HL-60/S4 treated with retinoic acid at 250 ng/mL for 4 days and 3 days (cell line): ENCODE measurements around the gene LRRTM3.

Experiments used
- in situ Hi-C: fragments of 300-500 bp; cut with MboI; formaldehyde crosslinking; loops from 2 replicates; pipeline ENCODE4 v1.7.0; 2022; ENCODE audit warnings: low sequenced_read_pairs

Gene LRRTM3

DNA sequence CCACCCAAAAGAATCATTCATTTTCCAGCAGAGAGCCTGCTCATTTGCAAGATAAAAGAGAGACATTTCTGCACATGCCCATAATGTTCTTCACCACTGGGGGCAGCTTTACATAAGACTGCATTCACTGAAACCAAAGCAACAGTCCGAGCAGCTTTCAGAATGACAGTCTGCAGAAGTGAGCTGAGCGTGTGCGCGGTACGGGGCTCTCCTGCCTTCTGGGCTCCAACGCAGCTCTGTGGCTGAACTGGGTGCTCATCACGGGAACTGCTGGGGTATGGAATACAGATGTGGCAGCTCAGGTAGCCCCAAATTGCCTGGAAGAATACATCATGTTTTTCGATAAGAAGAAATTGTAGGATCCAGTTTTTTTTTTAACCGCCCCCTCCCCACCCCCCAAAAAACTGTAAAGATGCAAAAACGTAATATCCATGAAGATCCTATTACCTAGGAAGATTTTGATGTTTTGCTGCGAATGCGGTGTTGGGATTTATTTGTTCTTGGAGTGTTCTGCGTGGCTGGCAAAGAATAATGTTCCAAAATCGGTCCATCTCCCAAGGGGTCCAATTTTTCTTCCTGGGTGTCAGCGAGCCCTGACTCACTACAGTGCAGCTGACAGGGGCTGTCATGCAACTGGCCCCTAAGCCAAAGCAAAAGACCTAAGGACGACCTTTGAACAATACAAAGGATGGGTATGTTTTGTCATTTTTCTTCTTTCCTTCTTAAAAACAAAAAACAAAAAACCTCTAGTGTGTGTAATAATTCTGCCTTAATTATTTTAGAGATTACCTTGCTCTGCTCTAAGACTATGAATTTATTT lies at the start of gene LRRTM3:
TSS of gene LRRTM3 (plus strand) at position 141 of the 820 bp plus-strand sequence.
- in situ Hi-C loops: no loop called here

DNA sequence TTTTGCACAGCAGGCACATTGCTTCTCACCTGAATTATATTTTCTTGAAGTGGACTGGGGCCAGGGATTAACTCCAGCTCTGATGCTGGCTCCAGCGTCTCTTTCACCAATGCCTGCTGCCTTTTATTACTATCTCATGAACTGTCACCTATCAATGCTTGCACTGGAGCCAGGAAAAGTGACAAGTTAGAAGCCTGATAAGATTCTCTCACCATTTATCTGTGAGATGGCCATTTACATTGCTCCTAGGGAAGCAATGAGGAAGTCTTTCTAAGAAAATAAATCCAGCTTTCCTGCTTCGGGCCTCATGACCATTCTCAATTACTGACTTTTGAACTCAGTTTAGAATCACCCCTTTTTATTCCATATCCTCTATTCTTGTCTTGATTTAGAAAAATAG lies 48.5 kb upstream of the LRRTM3 start:
- in situ Hi-C loops: no loop called here

DNA sequence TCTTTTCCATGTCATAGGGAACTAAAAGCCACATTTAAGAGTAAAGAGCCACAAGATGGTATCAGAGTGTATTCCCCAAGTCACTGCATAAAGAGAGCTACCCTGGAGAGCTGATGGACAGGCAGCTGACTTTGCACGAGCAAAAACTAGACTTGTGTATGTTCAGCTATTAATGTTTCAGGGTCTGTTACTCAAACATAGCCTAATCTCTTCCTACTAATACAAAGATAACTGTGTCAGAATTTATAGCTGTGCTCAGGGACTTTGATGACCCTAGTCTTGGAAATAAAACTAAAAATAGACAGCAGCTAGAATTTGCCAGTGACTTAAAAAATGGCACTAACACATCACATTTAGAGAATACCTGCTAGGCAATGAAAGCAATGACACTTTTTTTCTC lies 45.5 kb upstream of the LRRTM3 start:
- in situ Hi-C loops: no loop called here

DNA sequence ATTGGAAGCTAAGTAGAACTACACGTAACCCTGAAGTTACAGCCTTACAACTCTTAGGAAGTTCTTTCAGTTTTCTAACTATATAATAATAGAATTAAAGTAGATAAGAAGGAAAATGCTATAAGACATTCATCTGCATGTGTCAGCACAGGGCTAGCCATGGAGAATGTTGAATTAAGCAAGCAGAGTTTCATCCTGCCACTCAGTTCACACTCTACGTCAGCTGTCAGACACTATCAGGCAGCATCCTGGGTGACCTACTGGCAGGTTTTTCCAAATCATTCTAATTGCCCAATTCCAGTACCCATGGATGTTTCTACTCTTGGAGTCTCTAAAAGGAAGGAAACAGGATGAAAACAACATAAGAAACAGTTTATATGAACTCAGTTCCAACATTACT lies 45.0 kb upstream of the LRRTM3 start:
- in situ Hi-C loops: no loop called here

DNA sequence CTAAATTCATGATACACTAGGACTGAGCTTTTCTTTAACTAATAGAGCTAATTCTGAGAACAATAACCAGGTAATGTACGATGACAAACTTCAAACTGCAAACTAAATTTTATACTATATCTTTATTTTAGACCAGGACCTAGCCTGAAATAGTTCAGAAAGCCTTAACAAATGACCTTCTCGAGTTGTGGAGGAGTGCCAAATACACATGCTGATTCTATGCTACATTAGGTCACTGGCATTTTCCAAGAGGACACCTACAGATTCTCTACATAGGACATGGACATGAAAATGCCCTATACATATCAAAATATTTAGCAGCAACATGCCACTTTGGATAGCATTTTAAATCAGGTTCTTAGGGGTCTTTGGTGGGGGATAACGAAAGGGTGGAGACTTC lies 44.0 kb upstream of the LRRTM3 start:
- in situ Hi-C loops: no loop called here

DNA sequence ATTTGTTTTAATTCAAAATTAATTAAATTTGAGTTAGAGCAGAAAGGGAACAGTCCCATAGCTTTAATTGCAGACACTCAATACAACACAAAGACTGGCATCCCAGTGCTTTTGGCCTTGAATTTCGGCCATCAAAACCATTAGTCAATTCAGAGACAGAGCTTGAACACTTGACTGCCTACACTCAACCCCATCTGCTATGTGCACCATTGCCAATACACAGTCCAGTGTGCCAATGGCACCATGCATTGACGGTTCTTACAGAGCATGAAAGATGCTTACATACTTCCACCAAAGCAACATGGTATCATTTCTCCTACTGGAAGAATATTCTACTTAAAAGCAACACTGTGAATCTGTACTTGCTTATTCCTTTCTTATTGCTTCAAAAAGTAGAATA lies 43.6 kb upstream of the LRRTM3 start:
- in situ Hi-C loops: no loop called here

DNA sequence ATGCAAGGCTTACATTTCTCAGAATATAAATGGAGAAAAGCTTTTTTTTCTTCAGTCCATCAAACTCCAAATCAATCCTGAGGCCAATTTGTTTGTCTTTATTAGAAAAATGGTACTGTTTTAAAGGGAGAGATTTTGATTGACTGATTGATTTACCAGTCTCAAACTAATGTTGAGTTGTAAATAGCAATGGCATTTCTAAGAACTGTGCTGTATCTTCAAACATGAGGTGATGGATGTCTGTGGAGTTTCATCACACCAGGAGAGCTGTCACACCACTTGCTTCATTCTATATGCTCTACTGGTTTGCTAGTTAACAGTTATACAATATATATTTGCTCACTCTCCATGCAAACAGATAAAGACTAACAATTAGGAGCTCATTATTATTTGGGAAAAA lies 39.0 kb upstream of the LRRTM3 start:
- in situ Hi-C loops: no loop called here

DNA sequence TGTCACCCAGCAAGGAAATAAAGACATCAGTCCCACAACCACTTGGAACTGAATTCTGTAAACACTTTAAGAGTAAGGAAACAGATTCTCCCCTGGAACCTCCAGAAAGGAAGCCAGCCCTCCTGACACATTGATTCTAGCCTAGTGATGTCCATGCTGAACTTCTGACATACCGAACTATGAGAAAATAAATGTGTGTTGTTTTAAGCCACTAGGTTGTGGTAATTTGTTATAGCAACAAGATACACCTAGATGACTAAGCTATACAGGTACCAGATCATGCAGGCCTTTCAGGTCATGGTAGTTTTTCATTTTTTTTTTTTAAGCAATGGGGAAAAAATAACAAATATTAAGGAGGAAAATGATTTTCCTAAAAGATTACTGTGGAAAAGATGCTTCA lies 37.6 kb upstream of the LRRTM3 start:
- in situ Hi-C loops: no loop called here

DNA sequence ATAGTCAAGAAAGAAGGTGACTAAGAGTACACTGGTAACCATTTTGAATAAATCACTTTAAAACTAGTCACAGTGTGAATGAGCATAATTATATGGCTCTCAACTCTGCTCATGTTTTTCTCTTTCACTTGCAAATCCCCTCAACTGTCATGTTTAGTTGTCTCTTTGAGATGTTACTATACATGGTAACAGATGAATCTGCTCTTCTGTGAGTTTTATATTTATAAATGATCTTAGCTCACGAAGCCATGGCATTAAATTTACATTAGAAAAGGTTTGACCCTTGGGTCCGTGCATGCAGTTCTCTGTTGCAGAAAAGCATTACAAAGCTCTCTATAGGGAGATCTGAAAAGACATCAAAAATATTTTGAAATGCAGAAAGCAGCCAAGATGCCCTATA lies 33.0 kb upstream of the LRRTM3 start:
- in situ Hi-C loops: no loop called here

DNA sequence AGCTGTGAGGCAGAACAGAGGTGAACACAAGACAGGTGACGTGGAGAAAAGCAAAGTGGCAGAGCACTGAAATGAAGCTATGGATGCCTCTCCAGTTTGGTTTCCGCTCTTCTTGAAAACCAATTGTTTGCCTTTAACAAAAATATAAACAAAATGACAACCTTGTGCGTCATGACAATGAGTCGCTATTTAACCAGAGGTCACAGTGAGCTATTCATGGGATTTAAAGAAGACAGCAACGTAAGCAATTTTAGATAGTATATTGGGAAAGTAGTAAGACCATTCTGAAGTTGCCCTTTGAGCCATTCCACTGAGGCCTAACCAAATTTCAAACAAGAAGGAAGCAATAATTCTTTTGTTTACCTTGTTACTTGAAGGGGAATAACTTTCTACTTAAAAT lies 15.2 kb upstream of the LRRTM3 start:
- in situ Hi-C loops: no loop called here

DNA sequence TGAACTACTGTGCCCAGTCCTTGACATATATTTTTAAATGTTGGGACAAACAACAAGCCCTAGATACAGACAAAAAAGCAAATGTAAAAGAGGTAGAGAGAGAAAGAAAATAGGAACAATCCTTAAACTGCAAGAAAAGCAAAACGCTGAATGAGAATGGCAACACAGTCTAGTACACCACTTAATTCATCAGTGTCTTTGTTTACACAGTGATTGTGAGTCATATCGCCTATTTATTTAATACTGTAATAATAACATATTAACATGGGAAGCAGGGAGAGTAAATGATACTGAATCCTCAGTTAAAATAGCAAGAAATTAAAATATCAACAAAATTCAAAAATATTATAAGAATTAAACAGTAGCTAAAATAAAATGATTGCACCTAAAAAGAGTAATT lies 9.8 kb upstream of the LRRTM3 start:
- in situ Hi-C loops: no loop called here

DNA sequence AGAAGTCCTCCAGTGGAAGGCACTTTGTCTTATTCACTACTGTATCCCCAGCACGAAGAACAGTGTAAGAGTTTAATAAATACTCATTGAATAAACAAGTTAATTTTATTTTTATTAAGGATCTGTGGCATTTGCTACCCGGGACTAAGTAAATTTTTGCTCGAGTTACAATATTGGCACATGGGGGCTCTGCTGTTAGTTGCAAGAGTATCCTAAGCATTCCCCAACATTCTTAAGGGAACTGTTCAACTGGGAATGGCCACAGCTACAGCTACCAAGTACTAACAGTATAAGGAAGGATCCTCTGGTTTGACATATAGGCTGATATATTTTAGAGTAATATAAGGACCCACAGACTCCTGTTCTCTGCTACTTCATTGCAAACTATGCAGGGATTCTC lies 8.7 kb upstream of the LRRTM3 start:
- in situ Hi-C loops: no loop called here

DNA sequence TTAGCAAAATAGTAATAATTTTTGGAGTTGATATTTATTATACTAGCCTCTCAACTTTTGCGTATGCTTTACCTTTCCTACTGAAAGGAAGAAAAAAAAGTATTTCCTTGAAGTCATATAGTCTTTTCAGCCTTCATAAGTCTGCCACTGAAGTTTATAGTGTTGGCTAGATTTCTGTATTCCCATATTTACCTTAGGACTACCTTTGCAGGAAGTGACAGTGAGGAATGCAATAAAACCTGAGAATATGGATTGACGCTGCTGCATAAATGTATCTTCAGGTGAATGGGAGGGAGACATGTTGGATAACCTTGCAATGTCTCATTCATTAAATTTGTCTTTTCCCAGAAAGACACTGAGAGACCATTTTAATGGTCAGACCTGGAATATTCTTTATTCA lies 6.6 kb upstream of the LRRTM3 start:
- in situ Hi-C loops: no loop called here

DNA sequence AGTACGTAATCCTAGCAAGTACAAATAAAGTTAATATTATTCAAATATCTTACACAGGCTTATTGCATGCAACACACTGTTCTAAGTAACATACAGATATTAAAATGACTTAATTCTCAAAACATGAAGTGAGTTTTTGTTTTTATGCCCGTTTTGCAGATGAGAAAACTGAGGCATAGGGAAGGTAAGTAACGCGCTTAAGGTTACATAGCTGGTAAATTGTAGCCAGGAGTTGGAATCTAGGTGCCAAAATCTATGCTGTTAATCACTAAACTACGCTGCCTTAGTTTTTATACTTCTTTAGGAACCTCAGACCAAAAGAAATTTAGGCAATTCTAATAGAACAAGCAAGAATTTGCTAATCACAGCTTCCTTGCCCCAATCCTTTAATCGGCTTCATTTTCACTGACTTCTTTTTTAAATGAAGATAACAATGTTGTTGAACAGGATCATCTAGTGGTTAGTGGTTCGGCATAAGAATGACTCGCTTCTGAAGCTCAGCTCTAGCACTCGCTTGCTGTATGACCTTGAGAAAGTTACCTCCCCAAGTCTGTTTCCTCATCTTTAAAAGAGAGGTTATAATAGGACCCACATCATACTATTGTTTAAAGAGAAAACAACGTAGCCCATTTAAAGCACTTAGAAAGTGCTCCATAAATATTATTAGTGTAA lies 1.0 kb upstream of the LRRTM3 start:
- in situ Hi-C loops: no loop called here

DNA sequence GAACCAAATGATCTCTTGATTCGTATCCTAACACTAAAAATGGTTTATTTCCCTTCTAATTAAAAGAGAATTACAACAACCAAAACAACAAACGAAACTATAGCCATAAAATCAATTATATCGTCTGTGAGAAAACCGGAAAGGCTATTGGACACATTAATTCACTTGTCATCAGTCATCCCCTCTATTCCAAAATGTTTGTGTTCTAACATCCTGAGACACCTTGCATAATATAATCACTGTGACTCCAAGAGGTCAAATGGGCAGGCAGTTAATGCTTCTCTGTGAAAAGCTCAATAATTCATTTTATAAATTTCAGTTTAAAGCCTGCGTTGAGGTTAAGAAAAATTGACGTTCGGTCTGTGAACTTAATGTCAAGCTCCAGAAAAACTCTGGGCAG lies 463 bp upstream of the LRRTM3 start:
- in situ Hi-C loops: no loop called here

DNA sequence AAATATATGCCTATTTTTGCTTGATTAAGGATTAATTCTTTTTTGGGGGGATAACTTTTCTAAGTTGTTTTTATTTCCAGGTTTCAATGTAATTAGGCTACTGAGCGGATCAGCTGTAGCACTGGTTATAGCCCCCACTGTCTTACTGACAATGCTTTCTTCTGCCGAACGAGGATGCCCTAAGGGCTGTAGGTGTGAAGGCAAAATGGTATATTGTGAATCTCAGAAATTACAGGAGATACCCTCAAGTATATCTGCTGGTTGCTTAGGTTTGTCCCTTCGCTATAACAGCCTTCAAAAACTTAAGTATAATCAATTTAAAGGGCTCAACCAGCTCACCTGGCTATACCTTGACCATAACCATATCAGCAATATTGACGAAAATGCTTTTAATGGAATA lies 1.0 kb downstream of the LRRTM3 start:
- in situ Hi-C loops: no loop called here

DNA sequence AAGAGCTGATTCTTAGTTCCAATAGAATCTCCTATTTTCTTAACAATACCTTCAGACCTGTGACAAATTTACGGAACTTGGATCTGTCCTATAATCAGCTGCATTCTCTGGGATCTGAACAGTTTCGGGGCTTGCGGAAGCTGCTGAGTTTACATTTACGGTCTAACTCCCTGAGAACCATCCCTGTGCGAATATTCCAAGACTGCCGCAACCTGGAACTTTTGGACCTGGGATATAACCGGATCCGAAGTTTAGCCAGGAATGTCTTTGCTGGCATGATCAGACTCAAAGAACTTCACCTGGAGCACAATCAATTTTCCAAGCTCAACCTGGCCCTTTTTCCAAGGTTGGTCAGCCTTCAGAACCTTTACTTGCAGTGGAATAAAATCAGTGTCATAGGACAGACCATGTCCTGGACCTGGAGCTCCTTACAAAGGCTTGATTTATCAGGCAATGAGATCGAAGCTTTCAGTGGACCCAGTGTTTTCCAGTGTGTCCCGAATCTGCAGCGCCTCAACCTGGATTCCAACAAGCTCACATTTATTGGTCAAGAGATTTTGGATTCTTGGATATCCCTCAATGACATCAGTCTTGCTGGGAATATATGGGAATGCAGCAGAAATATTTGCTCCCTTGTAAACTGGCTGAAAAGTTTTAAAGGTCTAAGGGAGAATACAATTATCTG lies 1.6 kb downstream of the LRRTM3 start:
- in situ Hi-C loops: no loop called here

DNA sequence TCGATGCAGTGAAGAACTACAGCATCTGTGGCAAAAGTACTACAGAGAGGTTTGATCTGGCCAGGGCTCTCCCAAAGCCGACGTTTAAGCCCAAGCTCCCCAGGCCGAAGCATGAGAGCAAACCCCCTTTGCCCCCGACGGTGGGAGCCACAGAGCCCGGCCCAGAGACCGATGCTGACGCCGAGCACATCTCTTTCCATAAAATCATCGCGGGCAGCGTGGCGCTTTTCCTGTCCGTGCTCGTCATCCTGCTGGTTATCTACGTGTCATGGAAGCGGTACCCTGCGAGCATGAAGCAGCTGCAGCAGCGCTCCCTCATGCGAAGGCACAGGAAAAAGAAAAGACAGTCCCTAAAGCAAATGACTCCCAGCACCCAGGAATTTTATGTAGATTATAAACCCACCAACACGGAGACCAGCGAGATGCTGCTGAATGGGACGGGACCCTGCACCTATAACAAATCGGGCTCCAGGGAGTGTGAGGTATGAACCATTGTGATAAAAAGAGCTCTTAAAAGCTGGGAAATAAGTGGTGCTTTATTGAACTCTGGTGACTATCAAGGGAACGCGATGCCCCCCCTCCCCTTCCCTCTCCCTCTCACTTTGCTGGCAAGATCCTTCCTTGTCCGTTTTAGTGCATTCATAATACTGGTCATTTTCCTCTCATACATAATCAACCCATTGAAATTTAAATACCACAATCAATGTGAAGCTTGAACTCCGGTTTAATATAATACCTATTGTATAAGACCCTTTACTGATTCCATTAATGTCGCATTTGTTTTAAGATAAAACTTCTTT lies 2.3 kb downstream of the LRRTM3 start:
- in situ Hi-C loops: no loop called here

DNA sequence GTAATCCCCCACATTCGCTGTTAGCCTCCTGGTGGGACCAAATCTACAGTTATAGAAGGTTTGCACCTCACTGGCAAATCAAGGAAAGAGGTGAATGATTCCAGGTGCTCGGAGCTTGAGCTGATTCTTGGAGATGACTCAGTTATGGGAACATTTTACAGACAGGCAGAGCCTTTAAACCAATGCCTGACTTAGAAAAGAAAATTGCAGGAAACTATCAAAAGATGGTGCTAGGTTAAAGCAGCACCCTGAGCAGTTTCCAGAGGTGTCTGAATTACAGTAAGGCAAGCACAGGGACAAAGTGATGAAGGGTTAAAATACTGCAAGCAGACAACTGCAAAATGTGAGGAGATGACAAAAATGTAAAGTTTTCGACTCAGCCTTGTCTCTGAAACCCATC lies 2.9 kb downstream of the LRRTM3 start:
- in situ Hi-C loops: no loop called here

DNA sequence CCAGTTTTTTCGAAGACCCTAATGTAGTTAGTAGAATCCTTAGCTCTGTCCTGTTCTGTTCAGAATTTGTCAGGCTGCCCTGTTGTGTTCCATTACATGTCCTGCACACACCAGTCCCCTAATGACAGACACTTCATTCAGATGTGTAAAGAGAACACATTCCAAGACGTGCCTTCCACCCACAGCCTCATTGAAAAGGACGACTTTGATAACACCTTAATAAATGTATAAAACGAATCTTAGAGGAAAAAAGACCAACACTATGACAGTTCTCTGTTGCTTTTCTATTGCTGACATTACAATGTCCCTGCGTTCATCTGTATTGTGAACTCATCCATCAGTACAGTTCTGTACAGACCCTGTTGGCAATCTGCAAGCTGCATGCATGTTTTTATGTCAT lies 3.5 kb downstream of the LRRTM3 start:
- in situ Hi-C loops: no loop called here

DNA sequence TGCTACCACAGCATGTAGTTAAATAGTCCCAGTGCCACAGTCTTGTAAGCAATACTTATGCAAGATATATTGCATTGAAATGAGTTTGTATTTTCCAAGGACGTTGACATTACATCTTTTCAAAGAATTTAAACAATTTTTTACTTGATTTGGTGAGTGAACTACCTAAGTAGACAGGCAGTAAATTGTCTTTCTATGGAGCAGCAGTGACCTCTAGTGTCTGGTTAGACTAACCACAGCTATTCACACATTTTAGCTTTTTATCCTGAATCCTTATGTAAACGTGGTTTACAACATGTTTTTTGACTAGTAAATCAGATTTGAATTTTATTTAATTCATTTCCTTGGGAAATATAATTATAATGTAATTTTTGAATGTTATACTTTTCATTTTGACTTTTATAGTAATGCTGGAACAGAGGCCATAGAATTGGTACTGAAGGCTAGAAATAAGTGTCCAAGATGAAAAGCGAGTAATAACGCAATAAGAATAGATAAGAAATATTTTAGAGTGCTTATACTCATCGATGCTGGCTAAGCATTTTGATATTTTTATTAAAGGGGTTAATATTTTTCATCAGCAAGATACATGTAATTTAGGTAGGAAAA lies 5.6 kb downstream of the LRRTM3 start:
- in situ Hi-C loops: no loop called here
